ENCODE measurements around the gene STX1A. TPM values are rescaled to one million over a fixed set of nuclear protein-coding genes. Genes with fewer than 3 reads are reported as not detected.
"Not testable (repeated sequence)": the region's sequence is repeated elsewhere in the genome, so short reads cannot be mapped to it uniquely, and the experiment has no call there.

Gene STX1A
- total RNA-seq, 4 donors from 2014 or later: 4.1 to 6.0 (median 5.0) TPM

- intact Hi-C loops (cut with DNase I; ENCODE audit: low total_unique reads): loop anchor here (10.0 kb wide), 1 partner anchor 63 kb away; no protein-coding TSS in a partner anchor
- in situ Hi-C loops (cut with MboI; ENCODE audit: low pct_ligation_motif_present in 1 of 4, low pct_unique_long_range_greater_than_20kb in 1 of 4, low sequenced_read_pairs in 3 of 4): loop anchor here in 1 of 4 donors (10.0 kb wide), 1 partner anchor 57 kb away; no protein-coding TSS in a partner anchor
- DNase-seq: peak; percentile 94
- H3K36me3 ChIP-seq: no peaks in the 10 kb centered on the region
- WGBS, 2 donors (ENCODE audit: low coverage in 1 of 2): 0 to 3% methylated on average over 4 to 47 of the region's 79 CpGs
- H3K4me3 ChIP-seq: peak within 1 kb of the TSS; percentile 61 to 67 (median 65)
- H3K9me3 ChIP-seq: peaks cover 0 to 4% of the 10 kb centered on the region in 2 donors
- H3K27me3 ChIP-seq: peaks cover 14% of the 10 kb centered on the region
- H3K4me1 ChIP-seq: peaks cover 3 to 31% (median 20%) of the 10 kb centered on the region in 4 donors
- TF ChIP-seq EP300 (IDR thresholded peaks at IDR 0.05; ENCODE audit: low read depth) (no peak), CTCF (IDR thresholded peaks at IDR 0.05) (peak in 4 of 5 experiments; percentile 51 to 90 (median 72)), POLR2AphosphoS5 (IDR thresholded peaks at IDR 0.05) (peak in 1 of 3 donors; percentile 40), POLR2A (IDR thresholded peaks at IDR 0.05) (no peak)
- no peak within 1 kb of the TSS for H3K27ac ChIP-seq
Measured at GRCh38 chr7:73667344-73668102, 51.9 kb downstream of the STX1A start, which contains the start of gene VPS37D. VPS37D (plus strand) TSS chr7:73667831; CDS start chr7:73667959, 128 bp downstream.

GRCh38 chr7:73663033-73663432, 56.4 kb downstream of the STX1A start:
- H3K9me3 ChIP-seq: peaks cover 0 to 4% of the 10 kb centered on the region in 2 donors
- no peak overlapping the region for H3K27ac ChIP-seq
- H3K27me3 ChIP-seq: peaks cover 4% of the 10 kb centered on the region
- intact Hi-C loops (cut with DNase I; ENCODE audit: low total_unique reads) (loop anchor here (10.0 kb wide), 1 partner anchor 58 kb away; no protein-coding TSS in a partner anchor), in situ Hi-C loops (cut with MboI; ENCODE audit: low pct_ligation_motif_present in 1 of 4, low pct_unique_long_range_greater_than_20kb in 1 of 4, low sequenced_read_pairs in 3 of 4) (loop anchor here in 1 of 4 donors (10.0 kb wide), 1 partner anchor 62 kb away; no protein-coding TSS in a partner anchor)
- no peak for TF ChIP-seq EP300 (IDR thresholded peaks at IDR 0.05; ENCODE audit: low read depth)
- no peak for TF ChIP-seq POLR2A (IDR thresholded peaks at IDR 0.05)
- TF ChIP-seq CTCF (IDR thresholded peaks at IDR 0.05): no peak
- no peak for TF ChIP-seq POLR2AphosphoS5 (IDR thresholded peaks at IDR 0.05)
- H3K4me1 ChIP-seq: peaks cover 3 to 22% (median 11%) of the 10 kb centered on the region in 4 donors
- H3K36me3 ChIP-seq: no peaks in the 10 kb centered on the region
- no peak for DNase-seq
- no peak overlapping the region for H3K4me3 ChIP-seq

GRCh38 chr7:73660594-73660993, 58.9 kb downstream of the STX1A start:
- not testable (repeated sequence) for H3K4me3 ChIP-seq, H3K36me3 ChIP-seq, H3K9me3 ChIP-seq, DNase-seq, H3K27ac ChIP-seq, H3K27me3 ChIP-seq
- in situ Hi-C loops (cut with MboI; ENCODE audit: low pct_ligation_motif_present in 1 of 4, low pct_unique_long_range_greater_than_20kb in 1 of 4, low sequenced_read_pairs in 3 of 4) (loop anchor here in 1 of 4 donors (10.0 kb wide), 1 partner anchor 64 kb away; no protein-coding TSS in a partner anchor), intact Hi-C loops (cut with DNase I; ENCODE audit: low total_unique reads) (loop anchor here (10.0 kb wide), 1 partner anchor 56 kb away; no protein-coding TSS in a partner anchor)
- WGBS, 2 donors (ENCODE audit: low coverage in 1 of 2): 47 to 80% methylated on average over 1 to 4 of the region's 4 CpGs
- peaks cover 3 to 16% (median 6%) of the 10 kb centered on the region in 4 donors for H3K4me1 ChIP-seq

GRCh38 chr7:73659983-73660382, 59.5 kb downstream of the STX1A start:
- Histone ChIP-seq H3K27ac (no peak overlapping the region), H3K4me3 (no peak overlapping the region), H3K9me3 (peaks cover 0 to 4% of the 10 kb centered on the region in 2 donors), H3K36me3 (no peaks in the 10 kb centered on the region), H3K27me3 (peaks cover 4% of the 10 kb centered on the region), H3K4me1 (peaks cover 0 to 11% (median 1%) of the 10 kb centered on the region in 4 donors)
- intact Hi-C loops (cut with DNase I; ENCODE audit: low total_unique reads) (loop anchor here (10.0 kb wide), 1 partner anchor 55 kb away; no protein-coding TSS in a partner anchor), in situ Hi-C loops (cut with MboI; ENCODE audit: low pct_ligation_motif_present in 1 of 4, low pct_unique_long_range_greater_than_20kb in 1 of 4, low sequenced_read_pairs in 3 of 4) (loop anchor here in 1 of 4 donors (10.0 kb wide), 1 partner anchor 65 kb away; no protein-coding TSS in a partner anchor)
- DNase-seq: no peak
- TF ChIP-seq EP300 (IDR thresholded peaks at IDR 0.05; ENCODE audit: low read depth): no peak
- TF ChIP-seq POLR2A (IDR thresholded peaks at IDR 0.05): no peak
- no peak for TF ChIP-seq CTCF (IDR thresholded peaks at IDR 0.05)
- no peak for TF ChIP-seq POLR2AphosphoS5 (IDR thresholded peaks at IDR 0.05)
- WGBS, 2 donors (ENCODE audit: low coverage in 1 of 2): 59 to 60% methylated on average over 5 to 8 of the region's 8 CpGs

GRCh38 chr7:73655309-73655708, 64.2 kb downstream of the STX1A start:
- H3K4me3 ChIP-seq; in situ Hi-C loops (cut with MboI; ENCODE audit: low pct_ligation_motif_present in 1 of 4, low pct_unique_long_range_greater_than_20kb in 1 of 4, low sequenced_read_pairs in 3 of 4); H3K27ac ChIP-seq; DNase-seq; H3K9me3 ChIP-seq; intact Hi-C loops (cut with DNase I; ENCODE audit: low total_unique reads); H3K4me1 ChIP-seq; H3K36me3 ChIP-seq; H3K27me3 ChIP-seq: not testable (repeated sequence)
- WGBS, 2 donors (ENCODE audit: low coverage in 1 of 2): 80 to 88% methylated on average over 3 to 4 of the region's 4 CpGs
